HFF-Myc (cell line): ENCODE data around the gene ZNF598.

ENCODE experiments used
- DNase-seq: peaks from one replicate; pipeline ENCODE4 v3.0.0-alpha.2; 2011; ENCODE audit warnings: low read depth; ENCODE audit errors: extremely low read depth
- H3K4me3 ChIP-seq: replicated peaks from 2 replicates; pipeline ENCODE4 v1.5.1; 2011; ENCODE audit warnings: low read depth, mild to moderate bottlenecking, control low read depth, low read length
- TF ChIP-seq, protein P1 (sequence below): IDR thresholded peaks from 2 replicates; pipeline ENCODE4 v1.5.1; 2012; ENCODE audit warnings: mild to moderate bottlenecking, low read depth, low read length, control low read depth; ENCODE audit errors: missing control alignments

ZNF598 gene

DNA sequence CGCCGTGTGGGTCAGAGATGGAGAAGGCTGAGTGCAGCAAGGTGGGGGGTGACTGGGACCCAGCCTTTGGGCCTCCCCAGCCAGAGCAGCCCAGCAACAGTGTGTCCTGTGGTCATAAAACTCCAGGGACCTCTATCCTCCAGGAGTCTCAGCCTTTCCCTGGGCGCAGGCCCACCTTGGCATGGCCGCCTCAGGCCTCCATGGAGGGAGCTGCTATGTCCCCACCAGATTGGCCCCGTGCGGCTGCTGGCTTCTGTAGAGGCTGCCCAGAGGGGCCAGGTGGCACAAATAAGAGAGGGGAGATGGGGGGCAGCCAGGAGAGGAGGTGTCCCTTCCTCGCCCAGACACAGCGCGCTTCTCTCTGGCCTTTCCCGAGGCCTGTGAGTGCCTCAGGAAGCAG is 22.4 kb downstream of the ZNF598 start:
- DNase-seq: no peak
- TF ChIP-seq, protein P1, sequence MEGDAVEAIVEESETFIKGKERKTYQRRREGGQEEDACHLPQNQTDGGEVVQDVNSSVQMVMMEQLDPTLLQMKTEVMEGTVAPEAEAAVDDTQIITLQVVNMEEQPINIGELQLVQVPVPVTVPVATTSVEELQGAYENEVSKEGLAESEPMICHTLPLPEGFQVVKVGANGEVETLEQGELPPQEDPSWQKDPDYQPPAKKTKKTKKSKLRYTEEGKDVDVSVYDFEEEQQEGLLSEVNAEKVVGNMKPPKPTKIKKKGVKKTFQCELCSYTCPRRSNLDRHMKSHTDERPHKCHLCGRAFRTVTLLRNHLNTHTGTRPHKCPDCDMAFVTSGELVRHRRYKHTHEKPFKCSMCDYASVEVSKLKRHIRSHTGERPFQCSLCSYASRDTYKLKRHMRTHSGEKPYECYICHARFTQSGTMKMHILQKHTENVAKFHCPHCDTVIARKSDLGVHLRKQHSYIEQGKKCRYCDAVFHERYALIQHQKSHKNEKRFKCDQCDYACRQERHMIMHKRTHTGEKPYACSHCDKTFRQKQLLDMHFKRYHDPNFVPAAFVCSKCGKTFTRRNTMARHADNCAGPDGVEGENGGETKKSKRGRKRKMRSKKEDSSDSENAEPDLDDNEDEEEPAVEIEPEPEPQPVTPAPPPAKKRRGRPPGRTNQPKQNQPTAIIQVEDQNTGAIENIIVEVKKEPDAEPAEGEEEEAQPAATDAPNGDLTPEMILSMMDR: no peak
- H3K4me3 ChIP-seq: no peak overlapping the region

DNA sequence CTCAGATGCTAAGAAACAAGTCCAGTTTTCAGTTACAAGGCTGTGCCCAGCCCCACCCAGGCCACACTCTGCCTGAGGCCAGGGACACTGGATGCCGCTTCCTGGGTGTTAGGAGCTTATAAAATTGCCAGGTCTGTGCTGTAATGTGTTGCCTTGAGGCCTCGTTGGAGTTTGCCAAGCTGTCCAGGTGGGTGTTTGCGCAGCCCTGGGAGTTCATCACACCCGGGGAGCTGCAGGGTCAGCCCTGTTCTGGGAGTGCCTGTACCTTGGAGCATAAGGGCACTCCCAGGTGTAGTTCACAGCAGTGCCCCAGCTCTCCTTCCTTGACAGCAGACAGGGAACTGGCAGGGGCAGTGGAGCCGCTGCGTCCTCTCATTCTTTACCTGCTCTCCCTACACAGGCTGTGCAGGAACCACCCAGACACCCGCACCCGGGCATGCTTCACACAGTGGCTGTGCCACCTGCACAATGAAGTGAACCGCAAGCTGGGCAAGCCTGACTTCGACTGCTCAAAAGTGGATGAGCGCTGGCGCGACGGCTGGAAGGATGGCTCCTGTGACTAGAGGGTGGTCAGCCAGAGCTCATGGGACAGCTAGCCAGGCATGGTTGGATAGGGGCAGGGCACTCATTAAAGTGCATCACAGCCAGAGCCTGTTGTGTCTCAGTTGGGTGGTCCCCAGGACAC is 24.0 kb downstream of the ZNF598 start:
- no peak for DNase-seq
- TF ChIP-seq, protein P1: no peak
- peak overlapping the region; percentile 70 for H3K4me3 ChIP-seq

DNA sequence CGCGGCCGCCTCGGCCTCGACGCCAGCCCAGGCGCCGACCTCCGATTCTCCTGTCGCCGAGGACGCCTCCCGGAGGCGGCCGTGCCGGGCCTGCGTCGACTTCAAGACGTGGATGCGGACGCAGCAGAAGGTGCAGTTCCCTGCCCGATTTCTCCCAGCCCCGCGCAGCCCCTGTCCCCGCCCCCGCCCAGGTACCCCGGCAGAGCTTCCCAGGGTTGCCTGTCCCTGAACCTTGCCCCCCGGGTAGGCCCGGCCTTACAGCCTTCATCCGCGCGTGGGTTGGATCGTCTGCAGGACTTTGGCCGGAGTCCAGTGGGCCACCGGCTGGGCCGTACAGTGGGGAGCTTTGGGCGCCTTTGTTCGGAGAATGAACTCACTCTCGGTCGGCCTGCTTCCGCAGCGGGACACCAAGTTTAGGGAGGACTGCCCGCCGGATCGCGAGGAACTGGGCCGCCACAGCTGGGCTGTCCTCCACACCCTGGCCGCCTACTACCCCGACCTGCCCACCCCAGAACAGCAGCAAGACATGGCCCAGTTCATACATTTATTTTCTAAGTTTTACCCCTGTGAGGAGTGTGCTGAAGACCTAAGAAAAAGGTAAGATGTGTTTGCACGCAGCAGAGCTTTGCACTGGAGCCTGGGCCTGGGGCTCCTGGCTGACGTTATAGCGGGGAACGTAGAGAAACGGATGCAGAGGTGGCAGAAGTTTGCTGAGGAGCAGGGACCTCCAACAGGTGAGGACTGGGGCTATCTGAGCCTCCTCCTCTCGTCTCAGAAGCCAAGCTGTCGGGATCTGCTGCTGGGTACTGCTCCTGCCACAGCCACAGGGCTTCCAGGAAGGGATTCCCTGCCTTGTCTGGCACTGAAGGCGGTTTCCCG is 25.0 kb downstream of the ZNF598 start:
- TF ChIP-seq, protein P1: no peak
- H3K4me3 ChIP-seq: peak overlapping the region; percentile 70
- no peak for DNase-seq

DNA sequence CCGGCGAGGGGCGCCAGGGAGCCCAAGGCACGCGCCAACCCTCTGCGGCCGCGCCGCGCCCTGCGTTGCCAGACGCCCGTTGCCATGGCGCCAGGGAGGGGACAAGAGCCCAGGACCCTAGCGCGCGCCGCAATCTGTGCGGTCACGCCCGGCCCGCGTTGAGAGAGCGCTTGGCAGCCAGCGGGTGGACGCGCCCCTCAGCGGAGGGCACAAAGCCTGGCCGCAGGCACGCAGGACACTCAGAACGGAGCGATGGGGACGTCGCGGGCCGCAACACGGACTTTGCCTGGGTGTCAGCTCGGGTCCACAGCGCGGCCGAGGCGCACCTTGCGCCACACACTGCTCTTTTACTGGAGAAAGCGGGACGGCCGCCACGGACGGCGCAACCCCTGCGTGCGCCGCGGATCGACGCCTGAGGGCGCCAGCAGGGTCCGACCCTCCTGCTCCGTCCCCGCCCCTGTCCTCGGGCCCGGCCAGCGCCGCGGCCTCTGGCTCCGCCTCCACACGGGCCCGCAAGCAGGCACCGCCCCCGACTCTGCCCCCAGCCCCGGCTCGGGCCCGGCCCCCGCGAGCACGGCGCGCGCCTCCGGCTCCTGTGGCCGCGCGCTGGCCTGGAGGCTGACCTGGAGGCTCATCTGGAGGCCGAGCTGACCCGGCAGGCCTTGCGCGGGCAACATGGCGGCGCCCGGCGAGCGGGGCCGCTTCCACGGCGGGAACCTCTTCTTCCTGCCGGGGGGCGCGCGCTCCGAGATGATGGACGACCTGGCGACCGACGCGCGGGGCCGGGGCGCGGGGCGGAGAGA is 25.9 kb downstream of the ZNF598 start, which contains the start of gene GFER:
Gene GFER (plus strand): TSS at position 650 of the 803 bp plus-strand sequence. CDS start 26 bp downstream, at position 676.
- H3K4me3 ChIP-seq: peak within 1 kb of the TSS; percentile 70
- DNase-seq: peak; percentile 59
- TF ChIP-seq, protein P1: no peak

DNA sequence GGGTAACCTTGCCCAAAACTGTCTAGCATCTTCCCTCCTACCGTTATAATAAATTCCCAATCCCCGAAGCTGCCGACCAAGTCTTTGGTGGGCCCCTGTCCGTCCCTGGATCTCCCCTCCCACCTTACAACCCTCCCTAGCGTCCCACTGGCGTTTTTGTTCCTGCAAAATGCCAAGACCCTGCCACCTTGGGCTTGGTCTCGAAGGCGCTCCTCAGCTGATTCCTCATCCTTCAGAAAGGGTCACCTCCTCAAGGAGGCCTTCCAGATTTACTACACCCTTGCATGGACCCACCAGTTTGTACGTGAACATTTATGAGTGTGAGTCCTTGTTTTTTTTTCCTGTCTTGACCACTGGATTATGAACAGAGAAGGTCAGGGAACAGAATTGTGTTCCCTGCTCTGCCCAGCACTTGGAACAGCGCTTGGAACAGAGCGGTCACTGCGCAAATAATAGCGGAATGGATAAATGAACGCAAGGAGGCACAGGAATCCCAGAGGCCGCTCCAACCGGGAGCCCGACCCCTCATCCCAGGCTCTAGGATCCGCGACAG is 26.6 kb downstream of the ZNF598 start:
- TF ChIP-seq, protein P1: no peak
- peak overlapping the region; percentile 70 for H3K4me3 ChIP-seq

DNA sequence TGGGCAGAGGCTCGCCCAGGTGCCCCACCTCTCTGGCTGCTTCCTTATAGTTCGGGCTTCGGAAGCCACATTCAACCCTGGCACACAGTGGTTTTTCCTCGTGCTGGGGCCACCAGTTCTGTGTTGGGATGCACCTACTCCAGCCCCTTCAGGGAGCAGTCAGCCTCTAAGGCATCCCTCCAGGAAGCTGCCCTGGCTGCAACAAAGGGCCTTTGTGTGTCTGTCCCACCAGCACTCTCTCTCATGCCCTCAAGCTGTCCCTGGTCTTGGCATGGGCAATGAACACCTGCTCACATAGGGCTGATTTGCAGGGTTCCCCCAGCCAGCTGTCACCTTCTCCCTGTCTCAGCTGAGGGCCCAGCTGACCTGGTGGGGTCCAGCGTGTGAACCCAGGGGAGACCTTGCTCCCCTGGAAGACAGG is 27.6 kb downstream of the ZNF598 start:
- DNase-seq: no peak
- TF ChIP-seq, protein P1: no peak
- no peak overlapping the region for H3K4me3 ChIP-seq

More for the DNA sequence above, 26.6 kb downstream of the ZNF598 start:
- no peak for DNase-seq
